Measurements from ENCODE around the gene CNTN4. TPM values are rescaled to one million over a fixed set of nuclear protein-coding genes. Genes with fewer than 3 reads are reported as not detected.

CNTN4 gene
- total RNA-seq, 4 donors from 2014 or later = 47.7 to 106 (median 83.3) TPM

- Histone ChIP-seq H3K27me3 (no peaks in the 10 kb centered on the region), H3K4me3 (no peak overlapping the region), H3K4me1 (no peaks in the 10 kb centered on the region), H3K9me3 (peaks cover 0 to 9% (median 0%) of the 10 kb centered on the region in 4 donors), H3K36me3 (no peaks in the 10 kb centered on the region), H3K27ac (no peak overlapping the region)
- no peak for DNase-seq (ENCODE audit: low spot score in 2 of 2)
- 11 to 15% methylated on average over 6 of the region's 6 CpGs for WGBS, 2 donors
- TF ChIP-seq EP300 (IDR thresholded peaks at IDR 0.05) (no peak), POLR2A (IDR thresholded peaks at IDR 0.05) (no peak), CTCF (IDR thresholded peaks at IDR 0.05) (no peak)
These were observed 204.9 kb downstream of the CNTN4 start for GRCh38 chr3:2303566-2303965.

GRCh38 chr3:2311022-2311421 is 212.4 kb downstream of the CNTN4 start:
- peaks cover 0 to 9% (median 0%) of the 10 kb centered on the region in 4 donors for H3K9me3 ChIP-seq
- no peaks in the 10 kb centered on the region for H3K4me1 ChIP-seq
- no peak for TF ChIP-seq EP300 (IDR thresholded peaks at IDR 0.05)
- no peak for TF ChIP-seq POLR2A (IDR thresholded peaks at IDR 0.05)
- no peak for TF ChIP-seq CTCF (IDR thresholded peaks at IDR 0.05)
- H3K27me3 ChIP-seq = no peaks in the 10 kb centered on the region
- no peaks in the 10 kb centered on the region for H3K36me3 ChIP-seq
- no peak overlapping the region for H3K27ac ChIP-seq
- no peak for DNase-seq (ENCODE audit: low spot score in 2 of 2)
- H3K4me3 ChIP-seq = no peak overlapping the region
- WGBS, 2 donors = 78 to 80% methylated on average over 2 of the region's 2 CpGs

GRCh38 chr3:2317521-2317920 is 218.9 kb downstream of the CNTN4 start:
- WGBS, 2 donors = 63 to 64% methylated on average over 7 of the region's 7 CpGs

GRCh38 chr3:2334921-2335320 is 236.3 kb downstream of the CNTN4 start:
- Histone ChIP-seq H3K4me3 (no peak overlapping the region), H3K27ac (no peak overlapping the region), H3K36me3 (no peaks in the 10 kb centered on the region), H3K27me3 (no peaks in the 10 kb centered on the region), H3K9me3 (no peaks in the 10 kb centered on the region), H3K4me1 (no peaks in the 10 kb centered on the region)
- TF ChIP-seq CTCF (IDR thresholded peaks at IDR 0.05) (no peak), POLR2A (IDR thresholded peaks at IDR 0.05) (no peak), EP300 (IDR thresholded peaks at IDR 0.05) (no peak)
- 76 to 81% methylated on average over 3 of the region's 3 CpGs for WGBS, 2 donors
- DNase-seq (ENCODE audit: low spot score in 2 of 2) = no peak

More at GRCh38 chr3:2317521-2317920, 218.9 kb downstream of the CNTN4 start:
- no peaks in the 10 kb centered on the region for H3K36me3 ChIP-seq
- no peak overlapping the region for H3K27ac ChIP-seq
- TF ChIP-seq EP300 (IDR thresholded peaks at IDR 0.05) = no peak
- no peak for TF ChIP-seq POLR2A (IDR thresholded peaks at IDR 0.05)
- TF ChIP-seq CTCF (IDR thresholded peaks at IDR 0.05) = no peak
- no peaks in the 10 kb centered on the region for H3K9me3 ChIP-seq
- no peaks in the 10 kb centered on the region for H3K27me3 ChIP-seq
- no peak for DNase-seq (ENCODE audit: low spot score in 2 of 2)
- no peak overlapping the region for H3K4me3 ChIP-seq
- peaks cover 0 to 6% (median 0%) of the 10 kb centered on the region in 4 donors for H3K4me1 ChIP-seq

- 88 to 93% methylated on average over 5 of the region's 5 CpGs for WGBS, 2 donors
- TF ChIP-seq EP300 (IDR thresholded peaks at IDR 0.05) (no peak), CTCF (IDR thresholded peaks at IDR 0.05) (no peak), POLR2A (IDR thresholded peaks at IDR 0.05) (no peak)
These were observed 244.5 kb downstream of the CNTN4 start for GRCh38 chr3:2343031-2343682.

More at GRCh38 chr3:2343031-2343682, 244.5 kb downstream of the CNTN4 start:
- Histone ChIP-seq H3K4me3 (no peak overlapping the region), H3K36me3 (peaks cover 0 to 7% (median 0%) of the 10 kb centered on the region in 3 donors), H3K4me1 (no peaks in the 10 kb centered on the region), H3K9me3 (no peaks in the 10 kb centered on the region), H3K27ac (no peak overlapping the region), H3K27me3 (no peaks in the 10 kb centered on the region)
- DNase-seq (ENCODE audit: low spot score in 2 of 2) = no peak

All from tibial nerve (tissue), 4 donors.